Measurements from ENCODE around the gene PAFAH2. TPM values are rescaled to one million over a fixed set of nuclear protein-coding genes. Genes with fewer than 3 reads are reported as not detected.
A peak's percentile ranks its signal among the peaks of the same experiment; 100 is the strongest.

Gene PAFAH2
- total and polyA plus RNA-seq, 8 donors, result 0.58 to 25.5 (median 13.0) TPM

GRCh38 chr1:25917996-25918395, 79.9 kb downstream of the PAFAH2 start:
- no peaks in the 10 kb centered on the region for H3K9me3 ChIP-seq
- no peaks in the 10 kb centered on the region for H3K36me3 ChIP-seq
- H3K27me3 ChIP-seq, result peaks cover 0 to 8% (median 0%) of the 10 kb centered on the region in 3 donors
- DNase-seq, result peak in 1 of 2 donors; percentile 64
- TF ChIP-seq POLR2A (IDR thresholded peaks at IDR 0.05) (no peak), CTCF (IDR thresholded peaks at IDR 0.05) (no peak), POLR2AphosphoS5 (IDR thresholded peaks at IDR 0.05) (no peak)
- intact Hi-C loops (cut with DNase I; ENCODE audit: low total_unique reads), result no loop called here
- 15 to 27% (median 25%) methylated on average over 5 of the region's 5 CpGs for WGBS, 5 donors
- no peak overlapping the region for H3K27ac ChIP-seq
- H3K4me3 ChIP-seq, result no peak overlapping the region
- H3K4me1 ChIP-seq, result peaks cover 10 to 13% (median 11%) of the 10 kb centered on the region in 4 donors

- no peaks in the 10 kb centered on the region for H3K27me3 ChIP-seq
- H3K36me3 ChIP-seq, result no peaks in the 10 kb centered on the region
- no peaks in the 10 kb centered on the region for H3K9me3 ChIP-seq
- TF ChIP-seq CTCF (IDR thresholded peaks at IDR 0.05) (no peak), POLR2AphosphoS5 (IDR thresholded peaks at IDR 0.05) (no peak), POLR2A (IDR thresholded peaks at IDR 0.05) (no peak), EP300 (IDR thresholded peaks at IDR 0.05) (no peak)
- no peak overlapping the region for H3K27ac ChIP-seq
- intact Hi-C loops (cut with DNase I; ENCODE audit: low total_unique reads), result no loop called here
- DNase-seq, result no peak
- no peak overlapping the region for H3K4me3 ChIP-seq
- no peaks in the 10 kb centered on the region for H3K4me1 ChIP-seq
- WGBS, 5 donors, result 87 to 100% (median 98%) methylated on average over 2 of the region's 2 CpGs
Observed at GRCh38 chr1:25916460-25916859, 81.4 kb downstream of the PAFAH2 start.

- Histone ChIP-seq H3K4me1 (no peaks in the 10 kb centered on the region), H3K36me3 (no peaks in the 10 kb centered on the region), H3K4me3 (no peak overlapping the region), H3K9me3 (no peaks in the 10 kb centered on the region), H3K27me3 (no peaks in the 10 kb centered on the region), H3K27ac (no peak overlapping the region)
- TF ChIP-seq POLR2AphosphoS5 (IDR thresholded peaks at IDR 0.05) (no peak), EP300 (IDR thresholded peaks at IDR 0.05) (no peak), CTCF (IDR thresholded peaks at IDR 0.05) (no peak), POLR2A (IDR thresholded peaks at IDR 0.05) (no peak)
- intact Hi-C loops (cut with DNase I; ENCODE audit: low total_unique reads), result no loop called here
- WGBS, 5 donors, result 79 to 86% (median 82%) methylated on average over 3 of the region's 3 CpGs
- DNase-seq, result no peak
Observed at GRCh38 chr1:25914074-25914995, 83.5 kb downstream of the PAFAH2 start.

- H3K27ac ChIP-seq, result no peak overlapping the region
- no peak for DNase-seq
- no peak overlapping the region for H3K4me3 ChIP-seq
- H3K4me1 ChIP-seq, result no peaks in the 10 kb centered on the region
- intact Hi-C loops (cut with DNase I; ENCODE audit: low total_unique reads), result no loop called here
- no peaks in the 10 kb centered on the region for H3K36me3 ChIP-seq
- H3K27me3 ChIP-seq, result no peaks in the 10 kb centered on the region
- no peak for TF ChIP-seq CTCF (IDR thresholded peaks at IDR 0.05)
- TF ChIP-seq EP300 (IDR thresholded peaks at IDR 0.05), result no peak
- TF ChIP-seq POLR2AphosphoS5 (IDR thresholded peaks at IDR 0.05), result no peak
- no peak for TF ChIP-seq POLR2A (IDR thresholded peaks at IDR 0.05)
- no peaks in the 10 kb centered on the region for H3K9me3 ChIP-seq
Observed at GRCh38 chr1:25913206-25913605, 84.7 kb downstream of the PAFAH2 start.

All from stomach (tissue), 9 donors.